GM19452 (cell line): ENCODE results near the gene VAV3.

Experiments
- ATAC-seq: cut with Tn5 transposase; IDR thresholded peaks from one replicate; pipeline ENCODE4 v1.9.1; 2021; ENCODE audit not compliant: unreplicated experiment

The VAV3 gene

GRCh38 chr1:107939256-107939655 lies 25.7 kb downstream of the VAV3 start:
- ATAC-seq: no peak

DNA sequence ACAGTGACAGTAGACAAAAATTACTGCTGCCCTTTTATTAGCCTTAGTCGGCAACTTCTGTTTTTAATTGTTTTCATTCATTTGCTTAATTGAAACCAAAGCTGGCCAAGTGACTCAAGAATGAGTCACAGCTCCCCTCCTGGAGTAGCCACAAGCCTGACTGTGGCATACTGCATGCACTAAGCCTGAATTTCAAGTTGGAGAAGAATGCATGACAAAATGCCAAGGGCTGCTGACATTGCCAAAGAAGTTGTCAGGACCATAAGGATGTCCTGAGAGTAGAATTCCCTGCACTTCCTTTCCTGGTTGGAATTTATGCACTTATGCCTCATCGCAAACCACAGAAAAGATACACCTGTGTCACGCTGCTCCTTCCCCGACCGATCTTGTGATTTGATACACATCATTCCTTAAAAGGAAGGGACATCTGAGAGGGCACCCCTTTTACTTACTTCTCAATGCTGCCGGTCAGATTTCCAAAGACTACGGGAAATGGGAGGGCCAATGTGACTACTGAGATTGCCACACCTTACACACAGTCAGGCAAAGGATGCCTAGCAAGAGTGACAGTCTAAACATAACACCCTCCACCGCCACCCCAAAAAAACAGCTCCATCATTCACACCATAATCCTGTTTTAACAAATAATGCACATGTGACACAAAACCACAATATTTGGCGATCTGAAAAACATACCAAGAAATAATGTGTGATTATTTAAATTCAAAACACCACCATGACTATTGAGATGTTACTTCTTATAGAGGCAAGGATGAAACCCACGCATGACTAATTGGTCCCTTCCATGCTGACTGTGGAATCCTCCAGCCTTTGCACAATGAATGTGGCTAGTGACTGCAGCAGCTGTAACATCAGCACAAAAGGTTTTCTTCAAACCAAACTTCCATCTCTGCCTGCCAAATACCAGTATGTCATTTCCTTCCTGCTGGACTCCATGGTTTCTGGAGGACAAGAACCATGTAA lies 28.2 kb downstream of the VAV3 start:
- ATAC-seq: peak; percentile 45

DNA sequence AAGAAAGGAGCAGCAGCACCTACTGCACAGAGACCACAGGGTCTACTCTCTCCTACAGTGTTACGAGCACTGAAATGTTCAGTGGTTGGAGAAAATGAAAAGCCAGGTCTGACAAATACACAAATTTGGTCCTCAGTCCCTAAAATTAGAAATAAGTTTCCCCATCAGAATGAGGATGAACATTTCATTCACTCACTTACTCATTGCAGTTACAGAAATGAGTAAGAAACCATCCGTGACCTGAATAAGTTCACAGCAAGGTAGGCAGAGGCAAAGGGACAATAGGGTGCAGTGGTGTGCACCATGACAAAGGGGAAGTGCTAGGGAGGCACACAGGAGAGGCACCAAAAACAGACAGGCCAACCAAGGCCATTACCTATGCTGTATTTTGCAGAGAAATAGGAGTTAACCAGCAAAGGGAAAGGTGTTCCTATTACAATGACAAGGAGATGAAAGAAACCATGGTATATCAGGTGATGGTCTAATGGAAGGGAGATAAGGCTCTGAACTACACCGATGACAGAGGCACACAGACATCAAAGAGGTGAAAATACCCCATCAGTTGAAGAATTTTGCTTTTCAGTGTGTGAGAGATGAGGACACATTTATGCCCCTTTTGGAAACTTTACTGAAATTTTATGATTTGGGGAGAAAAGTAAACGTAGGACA lies 29.4 kb downstream of the VAV3 start:
- ATAC-seq: peak; percentile 84

- ATAC-seq: no peak
Measured at GRCh38 chr1:107934578-107934977, 30.4 kb downstream of the VAV3 start.

DNA sequence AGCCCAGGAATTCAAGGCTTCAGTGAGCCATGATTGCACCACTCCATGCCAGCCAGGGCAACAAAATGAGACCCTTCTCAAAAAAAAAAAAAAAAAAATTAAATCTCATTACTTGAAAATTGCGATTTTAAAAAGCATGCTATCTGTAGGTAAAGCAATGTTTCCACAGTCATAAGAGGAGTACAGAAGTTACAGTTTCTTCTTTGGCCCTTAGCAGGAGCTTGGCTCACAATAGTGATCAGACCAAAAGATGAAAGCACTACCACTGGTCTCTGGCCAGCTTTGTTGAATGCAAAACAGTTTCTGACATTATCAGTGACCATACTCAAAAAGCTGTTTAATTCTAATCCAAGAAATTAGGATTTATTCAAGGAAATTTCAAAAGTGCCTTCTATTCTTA lies 31.2 kb downstream of the VAV3 start:
- ATAC-seq: no peak

DNA sequence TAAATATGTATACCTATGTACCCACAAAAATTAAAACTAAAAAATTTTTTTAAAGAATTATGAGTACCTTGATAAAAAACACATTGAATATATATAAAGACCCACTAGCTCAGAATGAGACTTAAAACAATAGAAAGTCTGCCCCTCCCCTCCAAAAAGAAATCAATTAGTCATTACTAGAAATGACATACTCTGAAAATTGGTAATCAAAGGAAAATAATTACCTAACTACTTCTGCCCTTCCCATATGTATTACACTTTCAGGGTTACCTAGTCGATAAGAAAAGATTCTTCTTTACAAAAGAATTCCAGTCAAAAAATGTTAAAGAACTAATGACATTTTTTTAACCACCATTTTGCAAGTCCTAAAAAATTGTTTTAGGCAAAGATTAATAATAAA lies 34.7 kb downstream of the VAV3 start:
- ATAC-seq: no peak

GRCh38 chr1:107927820-107928219 lies 37.2 kb downstream of the VAV3 start:
- ATAC-seq: no peak

GRCh38 chr1:107926436-107927080 lies 38.4 kb downstream of the VAV3 start:
- no peak for ATAC-seq

GRCh38 chr1:107925565-107925964 lies 39.4 kb downstream of the VAV3 start:
- no peak for ATAC-seq

DNA sequence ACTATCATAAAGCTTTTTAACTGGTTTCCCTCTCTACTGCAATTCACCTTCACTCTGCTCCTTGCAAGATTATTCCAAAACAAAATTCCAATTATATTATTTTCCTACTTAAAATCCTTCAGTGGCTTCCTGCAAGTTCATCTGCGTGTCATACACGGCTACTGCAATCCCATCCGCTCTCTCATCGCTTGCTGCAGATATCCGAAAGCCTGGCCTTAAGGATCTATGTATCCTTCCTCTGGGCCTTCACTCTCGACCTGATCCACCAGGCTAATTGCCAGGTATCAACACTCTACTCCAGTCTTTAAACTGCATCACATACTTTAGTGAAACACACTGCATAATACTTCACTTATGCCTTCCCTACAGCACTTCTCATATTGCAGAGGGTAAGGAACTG lies 44.0 kb downstream of the VAV3 start:
- ATAC-seq: no peak

- ATAC-seq: no peak
Measured at GRCh38 chr1:107920561-107920960, 44.4 kb downstream of the VAV3 start.

GRCh38 chr1:107919953-107920352 lies 45.0 kb downstream of the VAV3 start:
- no peak for ATAC-seq

- no peak for ATAC-seq
Measured at GRCh38 chr1:107914119-107914765, 50.7 kb downstream of the VAV3 start.

- no peak for ATAC-seq
Measured at GRCh38 chr1:107912656-107913055, 52.3 kb downstream of the VAV3 start.

- no peak for ATAC-seq
Measured at GRCh38 chr1:107900090-107900945, 64.7 kb downstream of the VAV3 start.

GRCh38 chr1:107899655-107900054 lies 65.3 kb downstream of the VAV3 start:
- no peak for ATAC-seq

GRCh38 chr1:107897438-107898345 lies 67.3 kb downstream of the VAV3 start:
- no peak for ATAC-seq

- ATAC-seq: no peak
Measured at GRCh38 chr1:107896936-107897335, 68.0 kb downstream of the VAV3 start.

- ATAC-seq: no peak
Measured at GRCh38 chr1:107896401-107896800, 68.6 kb downstream of the VAV3 start.
